Measurements from ENCODE around the gene HDAC2.

Gene HDAC2

DNA sequence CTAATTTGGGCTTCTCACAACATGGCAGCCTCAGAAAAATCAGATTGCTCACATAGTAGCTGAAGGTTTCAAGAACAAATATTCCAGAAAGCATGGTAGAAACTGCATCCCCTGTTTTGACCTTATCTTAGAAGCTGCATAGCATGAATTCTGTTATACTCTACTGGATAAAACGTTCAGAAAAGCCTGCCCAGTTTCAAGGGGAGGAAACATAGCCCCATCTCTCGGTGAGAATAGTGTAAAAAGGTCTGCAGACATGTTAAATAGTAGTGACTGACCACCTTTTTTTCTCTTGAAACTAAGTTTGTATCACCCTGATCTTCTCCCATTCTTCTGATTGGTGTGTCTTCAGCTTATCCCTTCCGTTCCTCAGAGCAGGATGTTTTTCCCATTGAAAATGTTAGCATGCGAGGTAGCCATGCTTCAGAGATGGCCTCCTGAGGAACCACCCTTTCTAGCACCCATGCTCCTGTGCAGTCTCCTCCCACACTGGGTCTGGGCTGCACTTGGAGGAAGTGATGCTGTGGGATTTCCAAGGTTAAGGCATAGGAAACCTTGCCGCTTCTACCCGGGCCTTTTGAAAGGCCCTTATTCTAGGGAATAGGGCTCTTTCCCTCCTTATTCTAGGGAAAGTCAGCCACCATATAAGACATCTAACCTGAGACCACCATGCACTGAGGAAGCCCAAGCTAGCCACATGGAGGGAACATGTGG is 63.7 kb downstream of the HDAC2 start:
- DNase-seq, result no peak

- DNase-seq, result no peak
These were observed 67.2 kb downstream of the HDAC2 start for GRCh38 chr6:113903666-113904330.

- DNase-seq, result no peak
These were observed 69.5 kb downstream of the HDAC2 start for GRCh38 chr6:113901482-113901881.

GRCh38 chr6:113894712-113895674 is 76.0 kb downstream of the HDAC2 start:
- no peak for DNase-seq

- DNase-seq, result no peak
These were observed 77.1 kb downstream of the HDAC2 start for GRCh38 chr6:113893866-113894265.

GRCh38 chr6:113893451-113893850 is 77.5 kb downstream of the HDAC2 start:
- no peak for DNase-seq

- DNase-seq, result no peak
These were observed 81.9 kb downstream of the HDAC2 start for GRCh38 chr6:113888956-113889630.

GRCh38 chr6:113888493-113888892 is 82.5 kb downstream of the HDAC2 start:
- DNase-seq, result no peak

DNA sequence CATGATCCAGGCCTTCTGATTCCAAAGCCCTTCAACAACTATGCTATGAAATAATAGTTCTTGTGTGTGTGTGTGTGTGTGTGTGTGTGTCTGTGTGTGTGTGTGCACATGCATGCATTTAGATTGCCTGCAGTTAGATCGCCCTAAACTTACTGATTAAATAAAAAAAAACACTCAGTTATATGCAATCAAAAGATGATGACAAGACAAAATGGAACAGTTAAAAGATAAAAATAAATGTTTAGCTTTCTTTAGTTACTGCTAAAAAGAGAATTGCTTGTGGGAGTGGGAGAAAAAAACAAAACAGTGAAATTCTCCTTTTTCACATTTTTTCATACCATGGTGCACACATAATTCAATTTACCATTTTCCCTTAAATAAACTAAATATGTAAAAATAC is 84.4 kb downstream of the HDAC2 start:
- DNase-seq, result no peak

DNA sequence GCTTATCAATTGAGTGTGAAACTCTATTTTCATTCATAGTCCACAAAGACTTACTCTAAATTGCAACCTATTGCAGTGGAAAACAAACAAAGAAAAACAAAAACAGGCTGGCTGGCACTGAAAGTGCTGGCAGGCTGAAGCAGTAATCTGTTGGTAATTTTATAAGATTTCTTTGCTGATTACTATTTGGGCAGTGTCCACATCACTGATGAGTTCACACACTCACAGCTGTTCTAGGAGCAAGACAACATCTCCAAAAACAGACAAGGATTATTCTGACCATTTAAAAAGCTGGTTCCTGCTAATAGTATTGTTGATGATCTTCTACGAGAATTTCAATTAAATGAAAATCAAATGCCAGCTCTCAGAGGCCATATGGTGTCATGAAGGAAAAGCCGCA is 86.9 kb downstream of the HDAC2 start:
- no peak for DNase-seq

Data from activated CD4-positive, alpha-beta T cell treated with anti-CD3 and anti-CD28 coated beads, Interleukin-2, amount 50 U/mL, for 16 hours (primary cell).